Nephron progenitor cell (in vitro differentiated cells): ENCODE results near the gene NEK7.

Source experiments
- DNase-seq: peaks from one replicate; pipeline ENCODE4 v3.0.0; 2021
- H3K27ac Mint-ChIP-seq: 2 replicates; pipeline ENCODE4 v1.8.0; 2021; ENCODE audit warnings: mild to moderate bottlenecking, moderate library complexity, mixed read lengths
- H3K27me3 Mint-ChIP-seq: 2 replicates; pipeline ENCODE4 v1.8.0; 2021; ENCODE audit warnings: mild to moderate bottlenecking, low read depth, mixed read lengths; ENCODE audit not compliant: poor library complexity
- H3K36me3 Mint-ChIP-seq: 2 replicates; pipeline ENCODE4 v1.8.0; 2021; ENCODE audit warnings: low read depth, mixed read lengths
- H3K4me1 Mint-ChIP-seq: 2 replicates; pipeline ENCODE4 v1.8.0; 2021; ENCODE audit warnings: mixed read lengths
- H3K4me3 Mint-ChIP-seq: 2 replicates; pipeline ENCODE4 v1.8.0; 2021; ENCODE audit warnings: mild to moderate bottlenecking, moderate library complexity, mixed read lengths
- H3K9me3 Mint-ChIP-seq: 2 replicates; pipeline ENCODE4 v1.8.0; 2021; ENCODE audit warnings: mild to moderate bottlenecking, moderate library complexity, mixed read lengths
- CTCF ChIP-seq: fragments of 200-600 bp; sonication (generic); IDR thresholded peaks from 2 replicates; pipeline ENCODE4 v1.5.0; 2021; ENCODE audit warnings: antibody characterized with exemption

NEK7 gene

GRCh38 chr1:198259333-198260074 is 102.7 kb downstream of the NEK7 start:
- no peak for DNase-seq
- Mint-ChIP-seq H3K4me1 (no peaks in the 10 kb centered on the region), H3K4me3 (no peak overlapping the region), H3K27me3 (no peaks in the 10 kb centered on the region), H3K36me3 (no peaks in the 10 kb centered on the region), H3K27ac (no peak overlapping the region), H3K9me3 (no peaks in the 10 kb centered on the region)
- TF ChIP-seq CTCF, result no peak

- DNase-seq, result no peak
- Mint-ChIP-seq H3K9me3 (no peaks in the 10 kb centered on the region), H3K27me3 (no peaks in the 10 kb centered on the region), H3K27ac (no peak overlapping the region), H3K4me3 (no peak overlapping the region), H3K4me1 (no peaks in the 10 kb centered on the region), H3K36me3 (no peaks in the 10 kb centered on the region)
- no peak for TF ChIP-seq CTCF
Measured at GRCh38 chr1:198261886-198262285, 105.1 kb downstream of the NEK7 start.

GRCh38 chr1:198263186-198263585 is 106.4 kb downstream of the NEK7 start:
- no peak overlapping the region for H3K4me3 Mint-ChIP-seq
- H3K36me3 Mint-ChIP-seq, result no peaks in the 10 kb centered on the region
- no peaks in the 10 kb centered on the region for H3K27me3 Mint-ChIP-seq
- H3K27ac Mint-ChIP-seq, result no peak overlapping the region
- H3K9me3 Mint-ChIP-seq, result no peaks in the 10 kb centered on the region
- no peaks in the 10 kb centered on the region for H3K4me1 Mint-ChIP-seq
- DNase-seq, result no peak
- TF ChIP-seq CTCF, result no peak

- Mint-ChIP-seq H3K4me1 (no peaks in the 10 kb centered on the region), H3K27ac (no peak overlapping the region), H3K27me3 (no peaks in the 10 kb centered on the region)
Measured at GRCh38 chr1:198264282-198264681, 107.5 kb downstream of the NEK7 start.

GRCh38 chr1:198265073-198265661 is 108.4 kb downstream of the NEK7 start:
- Mint-ChIP-seq H3K4me1 (no peaks in the 10 kb centered on the region), H3K27me3 (no peaks in the 10 kb centered on the region), H3K9me3 (no peaks in the 10 kb centered on the region), H3K27ac (no peak overlapping the region), H3K4me3 (no peak overlapping the region), H3K36me3 (no peaks in the 10 kb centered on the region)
- no peak for DNase-seq
- TF ChIP-seq CTCF, result no peak

More at GRCh38 chr1:198264282-198264681, 107.5 kb downstream of the NEK7 start:
- Mint-ChIP-seq H3K36me3 (no peaks in the 10 kb centered on the region), H3K9me3 (no peaks in the 10 kb centered on the region), H3K4me3 (no peak overlapping the region)
- DNase-seq, result no peak
- TF ChIP-seq CTCF, result no peak

- H3K9me3 Mint-ChIP-seq, result no peaks in the 10 kb centered on the region
- no peaks in the 10 kb centered on the region for H3K27me3 Mint-ChIP-seq
- no peak overlapping the region for H3K27ac Mint-ChIP-seq
- H3K36me3 Mint-ChIP-seq, result no peaks in the 10 kb centered on the region
- H3K4me1 Mint-ChIP-seq, result no peaks in the 10 kb centered on the region
- no peak for TF ChIP-seq CTCF
- no peak overlapping the region for H3K4me3 Mint-ChIP-seq
- no peak for DNase-seq
Measured at GRCh38 chr1:198267056-198267455, 110.3 kb downstream of the NEK7 start.
